ENCODE data around the gene MINDY1.

Gene MINDY1

GRCh38 chr1:151037032-151037431 lies 30.3 kb upstream of the MINDY1 start:
- H3K9me2 ChIP-seq (replicated peaks; ENCODE audit: insufficient read depth, low read length): no peaks in the 10 kb centered on the region
- TF ChIP-seq EZH2phosphoT487 (IDR thresholded peaks at IDR 0.05; ENCODE audit: low read length): no peak
- no peak for TF ChIP-seq CTCF (IDR thresholded peaks at IDR 0.05; ENCODE audit: low read length)
- TF ChIP-seq EZH2 (optimal IDR thresholded peaks at IDR 0.05; ENCODE audit: low read depth, low read length): no peak
- no peak overlapping the region for H3K4me3 ChIP-seq (ENCODE audit: low read length)
- no peaks in the 10 kb centered on the region for H3K9me3 ChIP-seq (replicated peaks; ENCODE audit: insufficient read depth, low read length)
- no peaks in the 10 kb centered on the region for H3K36me3 ChIP-seq (replicated peaks; ENCODE audit: insufficient read depth, low read length)
- no peaks in the 10 kb centered on the region for H3K79me2 ChIP-seq (ENCODE audit: low read length)
- H3K27ac ChIP-seq (ENCODE audit: low read length): no peak overlapping the region
- H3F3A ChIP-seq (ENCODE audit: insufficient read depth, low read length): no peaks in the 10 kb centered on the region
- no peak overlapping the region for H2AFZ ChIP-seq (ENCODE audit: low read length)
- no peak for DNase-seq
- no peaks in the 10 kb centered on the region for H3K27me3 ChIP-seq (replicated peaks; ENCODE audit: insufficient read depth, low read length)
- no peak overlapping the region for H3K4me2 ChIP-seq (ENCODE audit: low read depth, low read length)
- H3K4me1 ChIP-seq (ENCODE audit: low read length): no peaks in the 10 kb centered on the region
- no peaks in the 10 kb centered on the region for H4K20me1 ChIP-seq (ENCODE audit: insufficient read depth, low read length)
- no peak overlapping the region for H3K9ac ChIP-seq (ENCODE audit: low read length)

GRCh38 chr1:151036356-151036755 lies 29.7 kb upstream of the MINDY1 start, which contains the start of gene BNIPL:
Gene BNIPL (plus strand): TSS chr1:151036586. CDS start chr1:151036726, 140 bp downstream.
- Histone ChIP-seq H3K9me2 (replicated peaks; ENCODE audit: insufficient read depth, low read length) (no peaks in the 10 kb centered on the region), H4K20me1 (ENCODE audit: insufficient read depth, low read length) (no peaks in the 10 kb centered on the region), H3F3A (ENCODE audit: insufficient read depth, low read length) (no peaks in the 10 kb centered on the region), H3K4me1 (ENCODE audit: low read length) (no peaks in the 10 kb centered on the region), H3K4me2 (ENCODE audit: low read depth, low read length) (no peak within 1 kb of the TSS), H3K27ac (ENCODE audit: low read length) (no peak within 1 kb of the TSS), H3K4me3 (ENCODE audit: low read length) (no peak within 1 kb of the TSS), H3K79me2 (ENCODE audit: low read length) (no peaks in the 10 kb centered on the region), H3K27me3 (replicated peaks; ENCODE audit: insufficient read depth, low read length) (no peaks in the 10 kb centered on the region), H2AFZ (ENCODE audit: low read length) (no peak within 1 kb of the TSS), H3K36me3 (replicated peaks; ENCODE audit: insufficient read depth, low read length) (no peaks in the 10 kb centered on the region), H3K9me3 (replicated peaks; ENCODE audit: insufficient read depth, low read length) (no peaks in the 10 kb centered on the region), H3K9ac (ENCODE audit: low read length) (no peak within 1 kb of the TSS)
- DNase-seq: no peak
- TF ChIP-seq EZH2 (optimal IDR thresholded peaks at IDR 0.05; ENCODE audit: low read depth, low read length) (no peak), EZH2phosphoT487 (IDR thresholded peaks at IDR 0.05; ENCODE audit: low read length) (no peak), CTCF (IDR thresholded peaks at IDR 0.05; ENCODE audit: low read length) (no peak)

GRCh38 chr1:151035167-151035566 lies 28.5 kb upstream of the MINDY1 start:
- H3K4me1 ChIP-seq (ENCODE audit: low read length): no peaks in the 10 kb centered on the region
- H3K9me3 ChIP-seq (replicated peaks; ENCODE audit: insufficient read depth, low read length): no peaks in the 10 kb centered on the region
- no peak overlapping the region for H2AFZ ChIP-seq (ENCODE audit: low read length)
- no peaks in the 10 kb centered on the region for H3K36me3 ChIP-seq (replicated peaks; ENCODE audit: insufficient read depth, low read length)
- no peaks in the 10 kb centered on the region for H3F3A ChIP-seq (ENCODE audit: insufficient read depth, low read length)
- H3K27ac ChIP-seq (ENCODE audit: low read length): no peak overlapping the region
- no peak overlapping the region for H3K9ac ChIP-seq (ENCODE audit: low read length)
- no peak overlapping the region for H3K4me2 ChIP-seq (ENCODE audit: low read depth, low read length)
- no peaks in the 10 kb centered on the region for H3K9me2 ChIP-seq (replicated peaks; ENCODE audit: insufficient read depth, low read length)
- H3K27me3 ChIP-seq (replicated peaks; ENCODE audit: insufficient read depth, low read length): no peaks in the 10 kb centered on the region
- DNase-seq: no peak
- no peaks in the 10 kb centered on the region for H4K20me1 ChIP-seq (ENCODE audit: insufficient read depth, low read length)
- H3K79me2 ChIP-seq (ENCODE audit: low read length): no peaks in the 10 kb centered on the region
- TF ChIP-seq CTCF (IDR thresholded peaks at IDR 0.05; ENCODE audit: low read length) (no peak), EZH2phosphoT487 (IDR thresholded peaks at IDR 0.05; ENCODE audit: low read length) (no peak), EZH2 (optimal IDR thresholded peaks at IDR 0.05; ENCODE audit: low read depth, low read length) (no peak)
- no peak overlapping the region for H3K4me3 ChIP-seq (ENCODE audit: low read length)

All from MM.1S (cell line).